Measurements from ENCODE around the gene MDK. TPM values are rescaled to one million over a fixed set of nuclear protein-coding genes. Genes with fewer than 3 reads are reported as not detected.

MDK gene
- total RNA-seq, 1 experiment from 2014 or later, result 771 TPM

Other genes starting within 250 kb of the MDK start
- gene CREB3L1, start 104.0 kb upstream of the MDK start, total RNA-seq (2014; rRNA removed; shearing (Covaris generic)), result 1.6 and 5.0 TPM in 2 replicates
- gene DGKZ, start 34.2 kb upstream of the MDK start, total RNA-seq (2014; rRNA removed; shearing (Covaris generic)), result 80.8 and 109 TPM in 2 replicates
- 0.14 TPM in 1 of 2 replicates, not detected in the other for gene CHRM4, start 10.1 kb downstream of the MDK start, total RNA-seq (2014; rRNA removed; shearing (Covaris generic))
- gene AMBRA1, start 212.4 kb downstream of the MDK start, total RNA-seq (2014; rRNA removed; shearing (Covaris generic)), result 36.8 and 42.5 TPM in 2 replicates
- gene HARBI1, start 235.6 kb downstream of the MDK start, total RNA-seq (2014; rRNA removed; shearing (Covaris generic)), result 3.9 TPM in 2 replicates
- gene ATG13, start 235.9 kb downstream of the MDK start, total RNA-seq (2014; rRNA removed; shearing (Covaris generic)), result 60.0 and 63.5 TPM in 2 replicates